Activated CD4-positive, alpha-beta T cell treated with anti-CD3 and anti-CD28 coated beads, Interleukin-2, amount 50 U/mL, for 48 hours (primary cell): ENCODE results near the gene GDI2.

Experiments
- DNase-seq, 2 experiments: peaks; one replicate each; pipeline ENCODE4 v3.0.0-alpha.2; 2020

Gene GDI2

DNA sequence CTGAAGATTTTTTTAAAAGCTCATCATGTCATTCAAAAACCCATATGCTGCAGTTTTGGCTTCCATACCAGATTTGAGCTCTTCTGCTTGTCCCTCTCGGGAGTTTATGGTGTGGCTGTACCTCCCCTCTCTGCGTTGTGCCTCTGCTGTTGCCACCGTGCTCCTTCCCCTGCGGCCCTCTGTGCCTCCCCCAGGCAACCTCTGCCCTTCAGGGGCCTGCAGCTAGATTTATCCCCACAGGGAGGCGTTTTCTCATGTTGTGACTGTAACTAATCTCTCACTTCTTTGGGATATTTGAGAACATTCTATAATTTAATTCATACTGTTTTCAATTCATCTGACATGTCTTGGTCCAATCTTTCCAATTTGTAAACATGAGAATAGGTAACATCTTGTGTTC lies 75.9 kb downstream of the GDI2 start:
- DNase-seq, result no peak

DNA sequence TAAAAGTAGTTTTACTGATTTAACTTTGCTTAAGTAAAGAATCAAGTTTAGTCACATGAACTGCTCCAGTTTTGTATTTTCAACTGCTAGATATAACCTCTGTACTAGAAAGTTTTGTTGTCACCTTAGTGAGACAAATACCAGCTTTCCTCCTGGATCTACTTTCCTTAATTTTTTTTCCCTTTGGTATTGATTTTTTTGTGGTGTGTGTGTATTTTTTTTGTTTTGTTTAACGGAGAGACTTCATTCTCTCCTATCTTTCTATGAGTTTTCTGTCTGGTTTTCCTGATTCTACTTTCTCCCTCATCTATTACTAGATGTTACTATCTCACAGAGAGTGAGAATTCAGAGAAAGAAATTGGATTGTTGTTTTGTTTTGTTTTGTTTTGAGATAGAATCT lies 76.6 kb downstream of the GDI2 start:
- no peak for DNase-seq

DNA sequence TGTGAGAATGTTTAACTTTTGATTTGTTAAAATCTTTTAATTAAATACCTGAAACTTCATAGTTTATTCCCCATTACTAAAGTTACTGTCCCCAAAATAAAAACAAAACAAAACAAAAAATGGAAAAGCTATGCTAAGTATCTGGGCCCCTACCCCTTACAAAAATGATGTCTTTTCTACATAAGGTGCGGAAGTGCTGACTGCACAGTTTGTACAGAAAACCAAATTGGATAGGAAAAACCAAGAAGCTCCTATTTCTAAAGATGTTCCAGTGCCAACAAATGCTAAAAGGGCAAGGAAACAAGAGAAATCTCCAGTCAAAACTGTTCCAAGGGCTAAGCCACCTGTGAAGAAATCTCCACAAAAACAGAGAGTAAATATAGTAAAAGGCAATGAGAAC lies 78.1 kb downstream of the GDI2 start:
- no peak for DNase-seq

DNA sequence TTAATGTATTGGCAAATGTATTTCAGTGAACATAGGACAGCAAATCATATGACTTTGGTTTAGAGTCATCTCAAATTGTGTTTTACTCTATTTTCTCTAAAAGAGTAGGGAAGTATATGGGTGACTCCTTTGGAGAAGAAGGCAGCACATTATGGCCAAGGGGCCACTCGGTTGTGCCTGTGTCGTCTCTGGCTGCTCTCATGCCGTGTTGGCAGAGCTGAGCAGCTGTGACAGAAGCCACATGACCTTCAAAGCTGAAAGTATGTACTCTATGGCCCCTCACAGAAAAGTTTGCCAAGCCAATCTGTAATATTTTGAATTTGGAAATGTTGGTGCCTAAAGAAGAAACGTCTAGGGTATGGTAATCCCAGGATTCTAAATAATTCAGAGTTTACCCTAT lies 81.1 kb downstream of the GDI2 start:
- no peak for DNase-seq

DNA sequence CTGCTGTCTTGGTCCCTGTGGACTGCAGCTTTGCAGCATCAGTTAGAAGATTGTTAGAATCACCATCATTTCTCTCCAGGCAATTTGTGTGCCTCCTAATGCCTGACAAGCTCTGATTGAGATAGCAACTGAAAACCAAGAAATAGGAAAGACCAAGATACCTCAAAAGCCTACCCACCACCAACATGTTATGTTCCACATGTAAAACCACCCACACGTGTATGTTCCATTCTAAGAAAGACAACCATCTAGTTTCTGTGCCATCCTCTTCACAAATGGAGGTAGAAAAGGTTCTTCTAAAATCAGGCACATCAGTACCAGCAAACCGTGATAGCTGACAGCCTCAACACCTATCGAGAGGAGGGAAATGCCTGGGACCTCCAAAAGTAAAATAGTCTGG lies 81.7 kb downstream of the GDI2 start:
- DNase-seq, result no peak

DNA sequence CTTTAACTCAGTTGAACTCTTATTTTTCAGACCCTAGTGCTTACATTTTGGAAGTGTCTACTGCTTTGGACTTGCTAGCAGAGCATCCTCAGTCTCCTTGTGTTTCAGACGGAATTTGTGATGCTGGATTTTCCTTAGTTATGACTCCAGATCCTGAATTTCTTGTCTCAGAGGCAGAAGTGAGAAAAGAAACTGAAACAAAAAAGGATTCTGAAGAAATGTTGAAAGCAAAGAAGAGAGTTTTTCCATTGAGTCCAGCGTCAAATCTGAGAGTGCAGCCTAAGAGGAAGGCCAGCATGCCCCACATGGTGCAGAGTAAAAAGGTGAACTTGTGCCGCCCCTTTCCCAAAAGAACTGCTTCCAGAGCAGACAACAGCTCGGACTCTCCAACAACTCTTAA lies 82.5 kb downstream of the GDI2 start:
- no peak for DNase-seq

DNA sequence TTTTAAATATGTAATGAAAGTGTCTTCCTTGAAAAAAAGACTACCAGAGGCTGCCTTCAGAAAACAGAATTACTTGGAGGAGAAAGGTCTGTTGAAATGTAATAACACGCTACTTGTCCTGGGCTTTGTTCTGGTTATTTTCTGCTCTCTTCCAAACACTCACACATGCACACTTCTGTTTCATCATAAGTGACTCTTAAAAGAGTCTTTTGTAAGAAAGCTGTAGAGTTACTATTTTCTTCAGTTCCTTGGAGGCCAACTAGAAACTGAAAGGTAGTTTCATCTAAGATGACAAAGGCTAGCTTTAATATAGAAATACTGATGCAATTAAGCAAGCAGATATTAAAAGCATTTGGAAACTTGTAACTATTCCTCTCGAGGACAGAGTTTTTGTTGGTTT lies 89.5 kb downstream of the GDI2 start:
- no peak for DNase-seq

DNA sequence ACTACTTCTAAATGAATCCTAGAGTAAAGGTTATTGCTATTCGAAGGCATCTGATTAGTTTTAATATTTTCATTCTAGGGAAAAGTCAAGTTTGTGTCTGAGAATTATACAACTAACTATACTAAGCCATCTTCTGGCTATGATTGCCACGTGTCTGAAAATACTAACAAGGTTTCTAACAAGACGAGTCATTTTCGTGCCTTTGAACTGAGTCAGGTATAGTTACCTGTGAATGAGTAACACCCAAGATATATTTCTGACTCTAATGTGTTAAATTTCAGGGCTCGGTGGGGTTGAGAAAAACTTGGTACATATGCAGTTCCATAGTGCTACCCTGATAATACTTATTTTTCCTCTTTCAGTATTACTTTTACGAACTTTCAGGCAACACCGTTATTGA lies 93.1 kb downstream of the GDI2 start:
- no peak for DNase-seq

DNA sequence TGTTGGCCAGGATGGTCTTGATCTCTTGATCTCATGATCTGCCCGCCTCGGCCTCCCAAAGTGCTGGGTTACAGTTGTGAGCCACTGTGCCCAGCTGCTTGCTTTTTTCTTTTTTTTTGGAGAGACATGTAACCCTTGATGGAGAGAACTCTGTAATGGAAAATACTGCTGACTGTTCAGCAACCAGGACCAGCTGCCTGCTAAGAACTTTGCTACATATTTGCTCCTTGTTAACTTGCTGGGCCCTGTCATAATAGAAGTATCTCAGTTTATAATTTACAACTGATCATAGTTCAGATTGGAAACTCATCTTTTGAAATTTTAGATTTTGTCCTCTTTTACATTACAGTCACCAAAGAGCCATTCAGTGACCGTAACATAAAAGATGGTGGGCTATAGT lies 93.7 kb downstream of the GDI2 start:
- DNase-seq, result no peak
